ENCODE measurements around the gene MLX.
"Not testable (repeated sequence)": the region's sequence is repeated elsewhere in the genome, so short reads cannot be mapped to it uniquely, and the experiment has no call there.

The MLX gene

GRCh38 chr17:42581744-42582270 is 14.9 kb downstream of the MLX start:
- DNase-seq = no peak

GRCh38 chr17:42584880-42585279 is 18.0 kb downstream of the MLX start:
- DNase-seq = no peak

GRCh38 chr17:42585353-42585752 is 18.5 kb downstream of the MLX start:
- no peak for DNase-seq

- no peak for DNase-seq
These were observed 19.8 kb downstream of the MLX start for GRCh38 chr17:42586514-42587230.

GRCh38 chr17:42590886-42591285 is 24.0 kb downstream of the MLX start:
- DNase-seq = no peak

- no peak for DNase-seq
These were observed 24.5 kb downstream of the MLX start for GRCh38 chr17:42591411-42591810.

GRCh38 chr17:42596386-42596785 is 29.5 kb downstream of the MLX start:
- no peak for DNase-seq

GRCh38 chr17:42598905-42599304 is 32.0 kb downstream of the MLX start:
- DNase-seq = peak; percentile 26

- peak; percentile 80 for DNase-seq
These were observed 36.4 kb downstream of the MLX start for GRCh38 chr17:42603318-42603717.

- DNase-seq = no peak
These were observed 40.9 kb downstream of the MLX start for GRCh38 chr17:42607769-42608168.

GRCh38 chr17:42608305-42609181 is 41.6 kb downstream of the MLX start:
- DNase-seq = no peak

- peak; percentile 98 for DNase-seq
These were observed 42.4 kb downstream of the MLX start, which contains the start of the genes RETREG3 and TUBG1 for GRCh38 chr17:42609182-42609813. TSS of gene RETREG3 (minus strand) at chr17:42609374. CDS start at chr17:42609324, 50 bp downstream. TSS of gene TUBG1 (plus strand) at chr17:42609683. CDS start at chr17:42609738, 55 bp downstream.

- not testable (repeated sequence) for DNase-seq
These were observed 43.2 kb downstream of the MLX start for GRCh38 chr17:42609814-42610801.

- no peak for DNase-seq
These were observed 45.1 kb downstream of the MLX start for GRCh38 chr17:42612013-42612412.

GRCh38 chr17:42613699-42614295 is 46.9 kb downstream of the MLX start:
- no peak for DNase-seq

- no peak for DNase-seq
These were observed 51.1 kb downstream of the MLX start for GRCh38 chr17:42617956-42618431.

- DNase-seq = no peak
These were observed 51.7 kb downstream of the MLX start for GRCh38 chr17:42618442-42619150.

- not testable (repeated sequence) for DNase-seq
These were observed 55.1 kb downstream of the MLX start for GRCh38 chr17:42621987-42622386.
